NB4 (cell line): ENCODE data around the gene OSBPL2.

ENCODE experiments used
- DNase-seq: peaks from one replicate; pipeline ENCODE4 v3.0.0; 2010; ENCODE audit warnings: low read depth
- H3K4me3 ChIP-seq: one replicate; pipeline ENCODE4 v1.5.1; 2011; ENCODE audit warnings: mild to moderate bottlenecking, low read depth, low read length, moderate library complexity
- CTCF ChIP-seq: IDR thresholded peaks from one replicate; pipeline ENCODE4 v1.5.1; 2012; ENCODE audit warnings: low read depth, low read length
- MAX ChIP-seq: IDR thresholded peaks from 2 replicates; pipeline ENCODE4 v1.6.1; 2011; ENCODE audit warnings: low read depth, low read length
- MYC ChIP-seq: IDR thresholded peaks from 2 replicates; pipeline ENCODE4 v1.6.1; 2011; ENCODE audit warnings: low read depth, low read length
- POLR2A ChIP-seq: IDR thresholded peaks from 2 replicates; pipeline ENCODE4 v1.6.1; 2011; ENCODE audit warnings: mild to moderate bottlenecking; ENCODE audit not compliant: insufficient read length; ENCODE audit errors: extremely low read depth

Gene OSBPL2

GRCh38 chr20:62307226-62308101 lies 69.1 kb downstream of the OSBPL2 start:
- DNase-seq = no peak
- no peak for TF ChIP-seq MYC
- TF ChIP-seq MAX = no peak
- no peak for TF ChIP-seq POLR2A
- no peak for TF ChIP-seq CTCF
- no peak overlapping the region for H3K4me3 ChIP-seq

- DNase-seq = no peak
- TF ChIP-seq CTCF (no peak), MAX (no peak), MYC (no peak), POLR2A (no peak)
- H3K4me3 ChIP-seq = no peak overlapping the region
Observed at GRCh38 chr20:62308102-62308822, 69.9 kb downstream of the OSBPL2 start.

- no peak overlapping the region for H3K4me3 ChIP-seq
- no peak for DNase-seq
- TF ChIP-seq MAX = no peak
- TF ChIP-seq CTCF = no peak
- TF ChIP-seq POLR2A = no peak
- no peak for TF ChIP-seq MYC
Observed at GRCh38 chr20:62309198-62309944, 71.0 kb downstream of the OSBPL2 start.

- no peak for DNase-seq
- H3K4me3 ChIP-seq = no peak overlapping the region
- TF ChIP-seq MAX (no peak), POLR2A (no peak), MYC (no peak), CTCF (no peak)
Observed at GRCh38 chr20:62309947-62310756, 71.8 kb downstream of the OSBPL2 start.

- no peak overlapping the region for H3K4me3 ChIP-seq
- TF ChIP-seq MYC = no peak
- TF ChIP-seq MAX = no peak
- no peak for TF ChIP-seq POLR2A
- DNase-seq = no peak
Observed at GRCh38 chr20:62310757-62311121, 72.4 kb downstream of the OSBPL2 start.
